ENCODE data around the gene PARP6. TPM values are rescaled to one million over a fixed set of nuclear protein-coding genes. Genes with fewer than 3 reads are reported as not detected.

Gene PARP6
- total RNA-seq, 1 experiment from 2014 or later = 41.9 TPM

DNA sequence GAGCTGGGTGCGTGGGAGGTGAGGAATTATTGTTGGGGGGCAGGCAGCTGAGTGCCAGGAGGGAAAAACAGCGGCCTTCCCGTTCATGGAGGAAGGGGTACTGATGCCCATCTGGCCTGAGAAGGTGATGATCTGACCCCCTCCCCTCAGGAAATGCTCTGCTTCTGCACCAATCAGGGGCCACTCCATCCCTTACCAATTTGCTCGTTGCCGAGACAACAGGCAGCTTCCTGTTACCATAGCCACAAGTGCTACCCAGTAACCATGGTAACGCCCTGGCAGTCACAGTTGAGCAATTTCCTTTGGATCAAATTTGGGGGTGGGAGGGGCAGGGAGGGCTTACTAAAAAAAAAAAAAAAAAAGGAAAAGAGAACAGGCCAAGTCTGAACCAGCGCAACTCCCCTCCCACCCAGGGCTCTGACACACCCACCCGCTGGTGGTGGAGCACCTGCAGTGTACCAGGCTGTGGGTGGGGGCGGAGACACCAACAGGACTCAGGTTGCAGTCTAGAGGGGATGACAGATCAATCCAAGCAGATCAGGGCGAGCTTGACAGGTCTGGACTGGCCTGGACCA lies 33.9 kb upstream of the PARP6 start:
- Mint-ChIP-seq H3K9me3 (no peaks in the 10 kb centered on the region), H3K4me1 (no peaks in the 10 kb centered on the region), H3K27ac (0 out of 2 replicates have a peak overlapping the region, but pooled peaks have one; percentile 40), H3K4me3 (no peak overlapping the region), H3K36me3 (no peaks in the 10 kb centered on the region), H3K27me3 (ENCODE audit: low read depth) (peaks cover 56% of the 10 kb centered on the region)
- TF ChIP-seq ATF1 (CRISPR knock-in tag; IDR thresholded peaks at IDR 0.05) (no peak), TCF7 (CRISPR knock-in tag; IDR thresholded peaks at IDR 0.05; ENCODE audit: low read depth) (no peak), JUN (CRISPR knock-in tag; IDR thresholded peaks at IDR 0.05) (no peak), ZNF317 (CRISPR knock-in tag; IDR thresholded peaks at IDR 0.05; ENCODE audit: borderline replicate concordance, low read depth) (no peak), MLX (CRISPR knock-in tag; IDR thresholded peaks at IDR 0.05) (no peak), JAZF1 (CRISPR knock-in tag; IDR thresholded peaks at IDR 0.05) (no peak), CREM (CRISPR knock-in tag; IDR thresholded peaks at IDR 0.05) (no peak), MYBL2 (CRISPR knock-in tag; IDR thresholded peaks at IDR 0.05) (no peak), FOXP4 (CRISPR knock-in tag; IDR thresholded peaks at IDR 0.05) (no peak), NFYB (CRISPR knock-in tag; conservative IDR thresholded peaks at IDR 0.05; ENCODE audit: low read depth) (no peak), TP53 (CRISPR knock-in tag; IDR thresholded peaks at IDR 0.05) (no peak)
- TF ChIP-seq, protein P1, sequence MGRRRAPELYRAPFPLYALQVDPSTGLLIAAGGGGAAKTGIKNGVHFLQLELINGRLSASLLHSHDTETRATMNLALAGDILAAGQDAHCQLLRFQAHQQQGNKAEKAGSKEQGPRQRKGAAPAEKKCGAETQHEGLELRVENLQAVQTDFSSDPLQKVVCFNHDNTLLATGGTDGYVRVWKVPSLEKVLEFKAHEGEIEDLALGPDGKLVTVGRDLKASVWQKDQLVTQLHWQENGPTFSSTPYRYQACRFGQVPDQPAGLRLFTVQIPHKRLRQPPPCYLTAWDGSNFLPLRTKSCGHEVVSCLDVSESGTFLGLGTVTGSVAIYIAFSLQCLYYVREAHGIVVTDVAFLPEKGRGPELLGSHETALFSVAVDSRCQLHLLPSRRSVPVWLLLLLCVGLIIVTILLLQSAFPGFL (CRISPR knock-in tag; IDR thresholded peaks at IDR 0.05; ENCODE audit: borderline replicate concordance) = no peak
- TF ChIP-seq, protein P2, sequence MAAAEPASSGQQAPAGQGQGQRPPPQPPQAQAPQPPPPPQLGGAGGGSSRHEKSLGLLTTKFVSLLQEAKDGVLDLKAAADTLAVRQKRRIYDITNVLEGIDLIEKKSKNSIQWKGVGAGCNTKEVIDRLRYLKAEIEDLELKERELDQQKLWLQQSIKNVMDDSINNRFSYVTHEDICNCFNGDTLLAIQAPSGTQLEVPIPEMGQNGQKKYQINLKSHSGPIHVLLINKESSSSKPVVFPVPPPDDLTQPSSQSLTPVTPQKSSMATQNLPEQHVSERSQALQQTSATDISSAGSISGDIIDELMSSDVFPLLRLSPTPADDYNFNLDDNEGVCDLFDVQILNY (CRISPR knock-in tag; IDR thresholded peaks at IDR 0.05) = no peak
- DNase-seq (ENCODE audit: low spot score) (peak; percentile 59), ATAC-seq (peak; percentile 82)
- ChIA-PET CTCF (interaction anchor here (0.7 to 1.1 kb wide), 2 partner anchors 21 to 1932 kb away, joined by 5 to 6 read pairs; no protein-coding TSS in a partner anchor), POLR2A (no interaction called here)

DNA sequence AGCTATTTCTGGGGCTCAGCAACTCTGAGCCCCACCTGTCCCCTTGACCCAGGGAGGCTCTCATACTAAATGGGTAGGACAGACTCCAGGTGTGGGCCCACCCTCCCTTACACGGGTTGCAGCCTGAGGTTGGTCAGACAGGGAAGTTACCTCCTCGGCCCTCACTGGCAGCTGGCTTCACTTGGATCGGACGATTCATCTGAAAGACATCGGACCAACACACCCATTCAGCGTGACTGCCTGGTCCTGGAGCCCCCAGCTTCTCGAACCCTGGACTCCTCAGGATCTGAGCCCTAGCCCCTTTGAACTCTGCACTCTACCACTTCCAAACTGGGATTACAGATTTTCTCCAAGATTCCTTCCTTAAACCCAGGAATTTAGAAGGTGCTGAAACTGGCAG lies 32.2 kb upstream of the PARP6 start:
- ATAC-seq (no peak), DNase-seq (ENCODE audit: low spot score) (no peak)
- Mint-ChIP-seq H3K27ac (no peak overlapping the region), H3K36me3 (no peaks in the 10 kb centered on the region), H3K4me1 (no peaks in the 10 kb centered on the region), H3K27me3 (ENCODE audit: low read depth) (peaks cover 43% of the 10 kb centered on the region), H3K9me3 (no peaks in the 10 kb centered on the region), H3K4me3 (no peak overlapping the region)
- ChIA-PET CTCF (interaction anchor here (0.6 kb wide), 1 partner anchor 8 kb away, joined by 3 read pairs; no protein-coding TSS in a partner anchor), POLR2A (no interaction called here)
- TF ChIP-seq, protein P1 (CRISPR knock-in tag; IDR thresholded peaks at IDR 0.05; ENCODE audit: borderline replicate concordance) = no peak
- TF ChIP-seq, protein P3, sequence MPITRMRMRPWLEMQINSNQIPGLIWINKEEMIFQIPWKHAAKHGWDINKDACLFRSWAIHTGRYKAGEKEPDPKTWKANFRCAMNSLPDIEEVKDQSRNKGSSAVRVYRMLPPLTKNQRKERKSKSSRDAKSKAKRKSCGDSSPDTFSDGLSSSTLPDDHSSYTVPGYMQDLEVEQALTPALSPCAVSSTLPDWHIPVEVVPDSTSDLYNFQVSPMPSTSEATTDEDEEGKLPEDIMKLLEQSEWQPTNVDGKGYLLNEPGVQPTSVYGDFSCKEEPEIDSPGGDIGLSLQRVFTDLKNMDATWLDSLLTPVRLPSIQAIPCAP (CRISPR knock-in tag; IDR thresholded peaks at IDR 0.05) = no peak
- TF ChIP-seq, protein P4, sequence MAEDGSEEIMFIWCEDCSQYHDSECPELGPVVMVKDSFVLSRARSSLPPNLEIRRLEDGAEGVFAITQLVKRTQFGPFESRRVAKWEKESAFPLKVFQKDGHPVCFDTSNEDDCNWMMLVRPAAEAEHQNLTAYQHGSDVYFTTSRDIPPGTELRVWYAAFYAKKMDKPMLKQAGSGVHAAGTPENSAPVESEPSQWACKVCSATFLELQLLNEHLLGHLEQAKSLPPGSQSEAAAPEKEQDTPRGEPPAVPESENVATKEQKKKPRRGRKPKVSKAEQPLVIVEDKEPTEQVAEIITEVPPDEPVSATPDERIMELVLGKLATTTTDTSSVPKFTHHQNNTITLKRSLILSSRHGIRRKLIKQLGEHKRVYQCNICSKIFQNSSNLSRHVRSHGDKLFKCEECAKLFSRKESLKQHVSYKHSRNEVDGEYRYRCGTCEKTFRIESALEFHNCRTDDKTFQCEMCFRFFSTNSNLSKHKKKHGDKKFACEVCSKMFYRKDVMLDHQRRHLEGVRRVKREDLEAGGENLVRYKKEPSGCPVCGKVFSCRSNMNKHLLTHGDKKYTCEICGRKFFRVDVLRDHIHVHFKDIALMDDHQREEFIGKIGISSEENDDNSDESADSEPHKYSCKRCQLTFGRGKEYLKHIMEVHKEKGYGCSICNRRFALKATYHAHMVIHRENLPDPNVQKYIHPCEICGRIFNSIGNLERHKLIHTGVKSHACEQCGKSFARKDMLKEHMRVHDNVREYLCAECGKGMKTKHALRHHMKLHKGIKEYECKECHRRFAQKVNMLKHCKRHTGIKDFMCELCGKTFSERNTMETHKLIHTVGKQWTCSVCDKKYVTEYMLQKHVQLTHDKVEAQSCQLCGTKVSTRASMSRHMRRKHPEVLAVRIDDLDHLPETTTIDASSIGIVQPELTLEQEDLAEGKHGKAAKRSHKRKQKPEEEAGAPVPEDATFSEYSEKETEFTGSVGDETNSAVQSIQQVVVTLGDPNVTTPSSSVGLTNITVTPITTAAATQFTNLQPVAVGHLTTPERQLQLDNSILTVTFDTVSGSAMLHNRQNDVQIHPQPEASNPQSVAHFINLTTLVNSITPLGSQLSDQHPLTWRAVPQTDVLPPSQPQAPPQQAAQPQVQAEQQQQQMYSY (CRISPR knock-in tag; IDR thresholded peaks at IDR 0.05) = no peak
- TF ChIP-seq, protein P5, sequence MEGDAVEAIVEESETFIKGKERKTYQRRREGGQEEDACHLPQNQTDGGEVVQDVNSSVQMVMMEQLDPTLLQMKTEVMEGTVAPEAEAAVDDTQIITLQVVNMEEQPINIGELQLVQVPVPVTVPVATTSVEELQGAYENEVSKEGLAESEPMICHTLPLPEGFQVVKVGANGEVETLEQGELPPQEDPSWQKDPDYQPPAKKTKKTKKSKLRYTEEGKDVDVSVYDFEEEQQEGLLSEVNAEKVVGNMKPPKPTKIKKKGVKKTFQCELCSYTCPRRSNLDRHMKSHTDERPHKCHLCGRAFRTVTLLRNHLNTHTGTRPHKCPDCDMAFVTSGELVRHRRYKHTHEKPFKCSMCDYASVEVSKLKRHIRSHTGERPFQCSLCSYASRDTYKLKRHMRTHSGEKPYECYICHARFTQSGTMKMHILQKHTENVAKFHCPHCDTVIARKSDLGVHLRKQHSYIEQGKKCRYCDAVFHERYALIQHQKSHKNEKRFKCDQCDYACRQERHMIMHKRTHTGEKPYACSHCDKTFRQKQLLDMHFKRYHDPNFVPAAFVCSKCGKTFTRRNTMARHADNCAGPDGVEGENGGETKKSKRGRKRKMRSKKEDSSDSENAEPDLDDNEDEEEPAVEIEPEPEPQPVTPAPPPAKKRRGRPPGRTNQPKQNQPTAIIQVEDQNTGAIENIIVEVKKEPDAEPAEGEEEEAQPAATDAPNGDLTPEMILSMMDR (IDR thresholded peaks at IDR 0.05) = no peak
- TF ChIP-seq CBFB (CRISPR knock-in tag; IDR thresholded peaks at IDR 0.05; ENCODE audit: low read depth) = no peak
- TF ChIP-seq ATF1 (CRISPR knock-in tag; IDR thresholded peaks at IDR 0.05) = no peak
- TF ChIP-seq, protein P6, sequence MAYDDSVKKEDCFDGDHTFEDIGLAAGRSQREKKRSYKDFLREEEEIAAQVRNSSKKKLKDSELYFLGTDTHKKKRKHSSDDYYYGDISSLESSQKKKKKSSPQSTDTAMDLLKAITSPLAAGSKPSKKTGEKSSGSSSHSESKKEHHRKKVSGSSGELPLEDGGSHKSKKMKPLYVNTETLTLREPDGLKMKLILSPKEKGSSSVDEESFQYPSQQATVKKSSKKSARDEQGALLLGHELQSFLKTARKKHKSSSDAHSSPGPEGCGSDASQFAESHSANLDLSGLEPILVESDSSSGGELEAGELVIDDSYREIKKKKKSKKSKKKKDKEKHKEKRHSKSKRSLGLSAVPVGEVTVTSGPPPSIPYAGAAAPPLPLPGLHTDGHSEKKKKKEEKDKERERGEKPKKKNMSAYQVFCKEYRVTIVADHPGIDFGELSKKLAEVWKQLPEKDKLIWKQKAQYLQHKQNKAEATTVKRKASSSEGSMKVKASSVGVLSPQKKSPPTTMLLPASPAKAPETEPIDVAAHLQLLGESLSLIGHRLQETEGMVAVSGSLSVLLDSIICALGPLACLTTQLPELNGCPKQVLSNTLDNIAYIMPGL (CRISPR knock-in tag; IDR thresholded peaks at IDR 0.05) = no peak
- TF ChIP-seq ELF4 (CRISPR knock-in tag; IDR thresholded peaks at IDR 0.05; ENCODE audit: low read depth) = no peak
- TF ChIP-seq KAT7 (CRISPR knock-in tag; IDR thresholded peaks at IDR 0.05; ENCODE audit: borderline replicate concordance) = no peak
